Mononuclear cell (primary cell): ENCODE data around the gene NRF1. TPM values are rescaled to one million over a fixed set of nuclear protein-coding genes. Genes with fewer than 3 reads are reported as not detected.
"Not testable (repeated sequence)": the region's sequence is repeated elsewhere in the genome, so short reads cannot be mapped to it uniquely, and the experiment has no call there.

Source experiments
- H3K27me3 ChIP-seq: 2 replicates; pipeline ENCODE4 v1.6.0; 2011; ENCODE audit warnings: low read length, control low read depth; ENCODE audit not compliant: insufficient read depth
- H3K4me1 ChIP-seq: 2 replicates; pipeline ENCODE4 v1.5.1; 2011; ENCODE audit warnings: mild to moderate bottlenecking, low read length, control low read depth; ENCODE audit not compliant: insufficient read depth
- H3K4me3 ChIP-seq: 2 replicates; pipeline ENCODE4 v1.5.1; 2011; ENCODE audit warnings: mild to moderate bottlenecking, low read length, moderate library complexity
- H3K9me3 ChIP-seq: 2 replicates; pipeline ENCODE4 v1.5.1; 2011; ENCODE audit warnings: low read depth, mild to moderate bottlenecking, control low read depth, low read length
- total RNA-seq: library from RNA; depleted of rRNA; stranded (reverse); fragments of >200 nt; gene quantifications from one replicate; pipeline ENCODE4 v1.2.3, GENCODE V29; 2012

Gene NRF1
- total RNA-seq, 1 donor: 34.5 TPM

GRCh38 chr7:129650056-129650758 lies 38.7 kb downstream of the NRF1 start:
- Histone ChIP-seq H3K9me3 (no peaks in the 10 kb centered on the region), H3K4me3 (no peak overlapping the region), H3K27me3 (no peaks in the 10 kb centered on the region), H3K4me1 (no peaks in the 10 kb centered on the region)

- no peak overlapping the region for H3K4me3 ChIP-seq
- peaks cover 6% of the 10 kb centered on the region for H3K4me1 ChIP-seq
- no peaks in the 10 kb centered on the region for H3K27me3 ChIP-seq
- no peaks in the 10 kb centered on the region for H3K9me3 ChIP-seq
These were observed 41.4 kb downstream of the NRF1 start for GRCh38 chr7:129652914-129653313.

GRCh38 chr7:129655811-129656210 lies 44.3 kb downstream of the NRF1 start:
- H3K27me3 ChIP-seq: no peaks in the 10 kb centered on the region
- H3K4me3 ChIP-seq: no peak overlapping the region
- H3K9me3 ChIP-seq: no peaks in the 10 kb centered on the region
- peaks cover 6% of the 10 kb centered on the region for H3K4me1 ChIP-seq

GRCh38 chr7:129657363-129657762 lies 45.8 kb downstream of the NRF1 start:
- Histone ChIP-seq H3K4me3 (no peak overlapping the region), H3K4me1 (peaks cover 6% of the 10 kb centered on the region), H3K27me3 (no peaks in the 10 kb centered on the region), H3K9me3 (peaks cover 10% of the 10 kb centered on the region)

GRCh38 chr7:129659907-129660306 lies 48.4 kb downstream of the NRF1 start:
- not testable (repeated sequence) for H3K4me3 ChIP-seq, H3K27me3 ChIP-seq, H3K4me1 ChIP-seq
- peaks cover 10% of the 10 kb centered on the region for H3K9me3 ChIP-seq

GRCh38 chr7:129661645-129662182 lies 50.2 kb downstream of the NRF1 start:
- H3K4me3 ChIP-seq: no peak overlapping the region
- H3K4me1 ChIP-seq: no peaks in the 10 kb centered on the region
- peaks cover 10% of the 10 kb centered on the region for H3K9me3 ChIP-seq
- no peaks in the 10 kb centered on the region for H3K27me3 ChIP-seq

GRCh38 chr7:129663240-129663639 lies 51.7 kb downstream of the NRF1 start:
- peaks cover 10% of the 10 kb centered on the region for H3K9me3 ChIP-seq

GRCh38 chr7:129664029-129665012 lies 52.8 kb downstream of the NRF1 start:
- no peaks in the 10 kb centered on the region for H3K27me3 ChIP-seq
- H3K9me3 ChIP-seq: peaks cover 10% of the 10 kb centered on the region
- H3K4me1 ChIP-seq: no peaks in the 10 kb centered on the region
- no peak overlapping the region for H3K4me3 ChIP-seq

More at GRCh38 chr7:129663240-129663639, 51.7 kb downstream of the NRF1 start:
- H3K4me1 ChIP-seq, H3K4me3 ChIP-seq, H3K27me3 ChIP-seq: not testable (repeated sequence)

GRCh38 chr7:129665013-129665401 lies 53.5 kb downstream of the NRF1 start:
- Histone ChIP-seq H3K9me3 (peaks cover 10% of the 10 kb centered on the region), H3K4me3 (no peak overlapping the region), H3K4me1 (no peaks in the 10 kb centered on the region), H3K27me3 (no peaks in the 10 kb centered on the region)

- H3K4me3 ChIP-seq: no peak overlapping the region
- peaks cover under 1% of the 10 kb centered on the region for H3K9me3 ChIP-seq
- H3K27me3 ChIP-seq: no peaks in the 10 kb centered on the region
- H3K4me1 ChIP-seq: no peaks in the 10 kb centered on the region
These were observed 55.6 kb downstream of the NRF1 start for GRCh38 chr7:129667116-129667515.

GRCh38 chr7:129667551-129667950 lies 56.0 kb downstream of the NRF1 start:
- Histone ChIP-seq H3K4me3 (no peak overlapping the region), H3K9me3 (no peaks in the 10 kb centered on the region), H3K27me3 (no peaks in the 10 kb centered on the region), H3K4me1 (no peaks in the 10 kb centered on the region)

GRCh38 chr7:129669901-129670300 lies 58.4 kb downstream of the NRF1 start:
- Histone ChIP-seq H3K9me3 (no peaks in the 10 kb centered on the region), H3K27me3 (no peaks in the 10 kb centered on the region), H3K4me1 (no peaks in the 10 kb centered on the region), H3K4me3 (no peak overlapping the region)

- Histone ChIP-seq H3K27me3 (no peaks in the 10 kb centered on the region), H3K9me3 (no peaks in the 10 kb centered on the region), H3K4me3 (no peak overlapping the region), H3K4me1 (no peaks in the 10 kb centered on the region)
These were observed 59.1 kb downstream of the NRF1 start for GRCh38 chr7:129670656-129671055.

- no peaks in the 10 kb centered on the region for H3K4me1 ChIP-seq
- H3K27me3 ChIP-seq: no peaks in the 10 kb centered on the region
- H3K9me3 ChIP-seq: no peaks in the 10 kb centered on the region
- no peak overlapping the region for H3K4me3 ChIP-seq
These were observed 59.7 kb downstream of the NRF1 start for GRCh38 chr7:129671266-129671665.

- not testable (repeated sequence) for H3K27me3 ChIP-seq, H3K4me3 ChIP-seq, H3K4me1 ChIP-seq, H3K9me3 ChIP-seq
These were observed 63.0 kb downstream of the NRF1 start for GRCh38 chr7:129674475-129674874.
